Tibial nerve (tissue), 3 donors: ENCODE results near the gene PLXDC1.

Experiments used
- CTCF ChIP-seq, 5 experiments: fragments of 200-600 bp in 3 of 5; fragments of 450-650 bp in 2 of 5; sonication (generic) in 3 of 5; IDR thresholded peaks; one replicate each; pipeline ENCODE4 v1.5.1; 2016 to 2019; ENCODE audit warnings: antibody characterized with exemption in 5 of 5, mild to moderate bottlenecking in 3 of 5, moderate library complexity in 2 of 5
- POLR2A ChIP-seq, 2 donors: fragments of 450-650 bp; IDR thresholded peaks; one replicate each; pipeline ENCODE4 v1.6.1; 2017; ENCODE audit warnings: antibody characterized with exemption in 2 of 2, mild to moderate bottlenecking in 2 of 2, moderate library complexity in 2 of 2

DNA sequence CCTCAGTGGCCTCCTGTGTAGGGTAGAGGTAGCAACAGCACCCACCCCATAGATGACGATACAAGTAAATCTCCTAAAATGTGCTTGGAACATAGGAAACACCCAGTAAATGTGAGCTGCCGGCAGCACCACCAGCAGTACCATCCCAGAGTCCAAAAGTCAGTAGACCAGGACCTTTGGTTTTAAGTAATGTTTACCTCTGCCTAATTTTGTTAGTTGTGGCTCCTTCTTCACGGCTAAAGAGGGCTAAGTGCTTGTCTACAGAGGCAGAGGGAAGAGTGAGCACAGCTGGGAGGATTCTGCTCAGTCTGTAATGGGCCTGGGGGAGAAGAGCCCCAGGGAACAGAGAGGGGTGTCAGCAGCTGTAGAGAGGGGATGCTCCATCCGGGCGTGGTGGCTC, 92.9 kb downstream of the PLXDC1 start:
- TF ChIP-seq CTCF (IDR thresholded peaks at IDR 0.05) (no peak), POLR2A (IDR thresholded peaks at IDR 0.05) (no peak)
